GM19240 (cell line): ENCODE measurements around the gene DENND5B.
"Not testable (repeated sequence)": the region's sequence is repeated elsewhere in the genome, so short reads cannot be mapped to it uniquely, and the experiment has no call there.

Experiments used
- DNase-seq: peaks from one replicate; pipeline ENCODE4 v3.0.0; 2011; ENCODE audit warnings: low spot score; ENCODE audit not compliant: insufficient read length

Gene DENND5B

DNA sequence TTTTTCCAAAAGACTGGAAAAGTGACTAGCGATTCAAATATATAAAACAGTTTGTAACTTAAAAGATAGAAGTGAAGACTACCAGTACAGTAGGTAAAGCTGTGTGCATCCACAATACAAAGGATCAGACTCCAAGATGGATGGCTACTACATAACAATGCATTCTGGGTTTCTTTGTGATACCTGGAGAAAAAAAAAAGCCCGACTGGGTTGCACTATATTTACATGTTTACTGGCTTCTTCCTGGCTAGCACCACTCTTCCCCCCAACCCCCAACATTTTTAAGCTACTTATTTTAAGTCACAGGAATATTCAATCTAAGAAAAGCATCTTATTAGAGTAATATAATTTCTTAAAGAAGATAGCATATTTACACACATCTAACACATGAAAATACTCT lies 203.9 kb downstream of the DENND5B start:
- DNase-seq, result no peak

GRCh38 chr12:31386364-31386777 lies 204.6 kb downstream of the DENND5B start:
- DNase-seq, result no peak

GRCh38 chr12:31377210-31377609 lies 213.7 kb downstream of the DENND5B start:
- DNase-seq, result not testable (repeated sequence)

DNA sequence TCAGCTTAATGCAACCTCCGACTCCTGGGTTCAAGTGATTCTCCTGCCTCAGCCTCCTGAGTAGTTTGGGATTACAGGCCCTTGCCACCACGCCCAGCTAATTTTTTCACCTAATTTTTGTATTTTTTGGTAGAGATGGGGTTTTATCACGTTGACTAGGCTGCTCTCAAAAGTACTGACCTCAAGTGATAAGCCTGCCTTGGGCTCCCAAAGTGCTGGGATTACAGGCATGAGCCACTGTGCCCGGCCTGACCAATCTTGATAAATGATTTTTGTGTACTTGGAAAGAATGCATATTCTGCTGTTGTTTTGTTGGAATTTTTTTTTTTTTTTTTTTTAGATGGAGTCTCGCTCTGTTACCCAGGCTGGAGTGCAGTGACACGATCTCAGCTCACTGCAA lies 215.5 kb downstream of the DENND5B start:
- DNase-seq, result not testable (repeated sequence)

GRCh38 chr12:31371256-31371620 lies 219.7 kb downstream of the DENND5B start:
- DNase-seq, result no peak

GRCh38 chr12:31370531-31371255 lies 220.2 kb downstream of the DENND5B start:
- no peak for DNase-seq

GRCh38 chr12:31369712-31370521 lies 221.0 kb downstream of the DENND5B start:
- no peak for DNase-seq

DNA sequence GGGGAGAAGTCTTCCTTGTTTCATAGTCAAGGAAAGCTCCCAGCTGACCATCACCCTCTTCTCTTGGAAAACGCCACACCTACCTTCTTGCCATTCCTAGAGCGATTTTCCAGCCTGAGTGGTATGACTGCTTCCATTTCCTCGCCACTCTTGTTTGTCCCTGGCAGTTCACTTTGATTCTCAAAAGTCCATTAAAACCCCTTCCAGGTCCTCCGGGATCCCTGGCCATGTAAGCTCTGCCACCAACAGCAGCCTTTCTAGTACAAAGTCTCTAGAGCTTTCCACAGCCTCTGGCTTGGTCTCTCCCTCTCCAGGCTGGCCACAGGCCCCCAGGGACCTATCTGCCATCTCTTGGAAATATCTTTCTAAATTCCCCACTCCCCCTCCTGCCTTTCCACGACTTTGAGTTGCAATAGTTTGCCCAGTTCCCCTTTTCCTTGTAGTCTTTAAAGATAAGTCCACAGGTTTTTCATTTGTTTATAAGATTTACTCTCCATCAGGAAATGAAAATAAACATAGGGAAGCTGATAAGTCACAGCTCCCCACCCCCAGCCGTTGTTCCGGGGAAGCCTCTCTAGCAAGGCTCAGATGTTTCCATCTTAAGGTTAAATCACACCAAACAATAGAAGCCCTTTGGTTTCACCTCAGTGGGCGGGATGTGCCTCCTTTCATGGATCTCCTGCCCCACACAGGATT lies 222.1 kb downstream of the DENND5B start:
- DNase-seq, result no peak

- no peak for DNase-seq
These were observed 224.8 kb downstream of the DENND5B start for GRCh38 chr12:31366104-31366621.

- DNase-seq, result no peak
These were observed 227.1 kb downstream of the DENND5B start for GRCh38 chr12:31363831-31364230.

DNA sequence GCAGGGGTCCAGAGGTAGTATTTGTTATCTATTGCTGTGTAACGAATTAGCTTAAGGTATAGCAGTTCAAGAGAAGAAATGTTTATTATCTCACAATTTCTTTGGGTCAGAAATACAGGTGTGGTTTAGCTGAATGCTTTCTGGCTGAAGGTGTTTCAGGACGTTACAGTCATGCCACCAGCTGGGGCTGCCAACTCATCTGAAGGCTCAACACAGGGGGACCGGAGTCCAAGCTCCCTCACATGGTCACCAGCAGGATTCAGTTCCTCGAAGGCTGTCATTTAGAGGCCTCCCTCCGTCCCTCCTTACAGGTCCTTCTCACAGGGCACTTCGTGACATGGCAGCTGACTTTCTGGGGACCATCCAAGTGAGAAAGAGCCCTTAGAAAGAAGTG lies 227.5 kb downstream of the DENND5B start:
- no peak for DNase-seq

GRCh38 chr12:31362759-31363415 lies 228.0 kb downstream of the DENND5B start:
- no peak for DNase-seq

- DNase-seq, result peak; percentile 18
These were observed 228.7 kb downstream of the DENND5B start for GRCh38 chr12:31362115-31362758.

DNA sequence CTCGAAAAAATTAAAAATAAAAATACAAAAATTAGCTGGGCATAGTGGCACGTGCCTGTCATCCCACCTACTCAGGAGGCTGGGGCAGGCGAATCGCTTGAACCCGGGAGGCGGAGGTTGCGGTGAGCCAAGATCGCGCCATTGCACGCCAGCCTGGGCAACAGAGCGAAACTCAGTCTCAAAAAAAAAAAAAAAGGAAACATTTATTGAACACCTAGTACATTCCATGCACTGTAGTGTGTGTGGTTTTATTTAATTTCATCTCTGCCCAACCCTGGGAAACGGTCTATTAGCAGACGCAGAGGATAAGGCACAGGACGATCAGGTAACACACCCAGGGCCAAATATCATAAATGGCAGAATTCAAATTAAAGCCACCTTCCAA lies 229.2 kb downstream of the DENND5B start:
- no peak for DNase-seq

DNA sequence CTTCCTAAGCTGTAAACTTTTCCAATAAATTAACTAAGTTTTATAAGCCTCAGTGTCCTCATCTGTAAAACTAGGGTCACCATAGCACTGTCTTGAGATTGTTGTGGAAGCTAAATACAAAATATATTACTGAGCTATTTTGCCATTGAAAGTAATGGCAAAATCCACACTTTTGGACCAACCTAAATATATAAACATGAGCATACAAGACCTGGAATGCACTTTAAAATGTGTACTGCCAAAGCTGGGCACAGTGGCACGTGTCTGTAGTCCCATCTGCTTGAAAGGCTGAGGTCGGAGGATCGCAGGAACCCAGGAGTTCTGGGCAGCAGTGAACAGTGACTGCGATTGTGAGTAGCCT lies 235.2 kb downstream of the DENND5B start:
- DNase-seq, result no peak

- no peak for DNase-seq
These were observed 236.9 kb downstream of the DENND5B start for GRCh38 chr12:31353750-31354708.

DNA sequence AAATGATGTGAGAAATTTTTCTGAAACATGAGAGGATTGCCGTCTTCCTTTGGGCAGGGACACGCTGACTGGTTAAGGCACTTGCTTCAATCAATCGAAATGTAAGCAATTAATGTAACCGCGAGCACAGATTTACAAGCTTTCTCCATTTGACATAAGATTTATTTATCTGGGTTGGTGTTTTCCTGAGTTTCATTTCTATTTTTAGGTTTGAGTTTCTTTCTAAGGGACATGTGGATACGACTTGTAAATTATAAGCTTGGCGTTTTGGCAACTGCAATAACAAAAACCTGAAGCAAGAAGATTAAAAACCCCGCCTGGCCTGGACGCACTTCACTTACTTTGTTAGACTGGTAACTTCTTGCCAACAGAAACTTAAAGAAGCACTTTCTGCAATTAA lies 244.7 kb downstream of the DENND5B start:
- DNase-seq, result no peak

DNA sequence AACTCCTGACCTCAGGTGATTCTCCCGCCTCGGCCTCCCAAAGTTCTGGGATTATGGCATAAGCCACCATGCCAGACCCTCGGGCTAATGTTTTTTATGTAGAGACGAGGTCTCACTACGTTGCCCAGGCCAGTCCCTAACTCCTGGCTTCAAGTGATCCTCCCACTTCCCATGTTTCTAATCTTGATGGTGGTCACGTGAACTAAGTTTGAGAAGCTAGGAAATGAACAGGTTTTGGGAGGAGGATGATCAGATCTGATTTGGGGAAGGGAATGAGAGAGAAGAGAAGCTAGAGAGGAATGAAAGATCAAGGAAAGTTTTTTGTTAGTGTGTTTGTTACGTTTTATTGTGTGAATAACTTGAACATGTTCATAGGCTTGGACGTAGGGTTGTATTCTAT lies 247.8 kb downstream of the DENND5B start:
- DNase-seq, result no peak

DNA sequence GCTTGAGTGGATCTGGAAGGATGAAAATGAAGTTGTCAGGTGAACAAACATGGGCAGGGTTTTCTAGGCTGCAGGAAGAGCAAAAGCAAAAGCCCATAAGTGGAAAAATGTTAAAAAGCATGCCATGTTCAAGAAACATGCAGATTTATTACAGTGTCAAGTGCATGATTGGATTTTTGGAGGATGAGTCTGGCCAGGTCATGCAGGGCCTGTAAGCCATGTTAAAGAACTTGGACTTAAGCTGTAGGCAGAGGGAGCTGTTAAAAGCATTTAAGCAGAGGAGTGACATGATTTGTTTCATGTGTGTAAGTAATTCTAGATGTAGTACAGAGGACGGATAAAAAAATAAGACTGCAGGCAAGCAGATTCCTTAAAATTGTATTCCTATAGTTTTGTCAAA lies 248.7 kb downstream of the DENND5B start:
- DNase-seq, result no peak
